ENCODE measurements around the gene OSGEPL1.

- TF ChIP-seq EZH2phosphoT487 (IDR thresholded peaks at IDR 0.05; ENCODE audit: borderline replicate concordance) (no peak), CTCF (conservative IDR thresholded peaks at IDR 0.05; ENCODE audit: low read length) (no peak)
Measured at GRCh38 chr2:189797902-189798301, 35.3 kb upstream of the OSGEPL1 start.
